ENCODE results near the gene PPP2R1A. TPM values are rescaled to one million over a fixed set of nuclear protein-coding genes. Genes with fewer than 3 reads are reported as not detected.

PPP2R1A gene
- polyA plus RNA-seq, 2 donors, result 108 to 130 TPM

GRCh38 chr19:52270266-52270885, 80.5 kb downstream of the PPP2R1A start:
- peaks cover 0 to 8% of the 10 kb centered on the region in 2 donors for H3K9me3 ChIP-seq (ENCODE audit: control insufficient read depth in 2 of 2, insufficient read depth in 1 of 2, low read depth in 1 of 2, low read length in 1 of 2)
- 10 to 11% methylated on average over 11 of the region's 11 CpGs for WGBS, 2 donors

GRCh38 chr19:52273301-52273700, 83.4 kb downstream of the PPP2R1A start:
- Histone ChIP-seq H3K4me3 (ENCODE audit: low read depth in 1 of 2, low read length in 2 of 2) (no peak overlapping the region), H3K36me3 (ENCODE audit: control insufficient read depth in 2 of 2, insufficient read depth in 2 of 2, low read length in 1 of 2) (peaks cover 8 to 10% of the 10 kb centered on the region in 2 donors), H3K27me3 (ENCODE audit: control insufficient read depth in 1 of 2, insufficient read depth in 2 of 2, low read length in 2 of 2) (no peaks in the 10 kb centered on the region), H3K9me3 (ENCODE audit: control insufficient read depth in 2 of 2, insufficient read depth in 1 of 2, low read depth in 1 of 2, low read length in 1 of 2) (peaks cover 0 to 13% of the 10 kb centered on the region in 2 donors), H3K27ac (ENCODE audit: low read depth in 2 of 2, low read length in 1 of 2) (no peak overlapping the region), H3K4me1 (ENCODE audit: control insufficient read depth in 2 of 2, insufficient read depth in 2 of 2, low read length in 1 of 2) (no peaks in the 10 kb centered on the region)
- 94 to 96% methylated on average over 2 of the region's 2 CpGs for WGBS, 2 donors

More at GRCh38 chr19:52270266-52270885, 80.5 kb downstream of the PPP2R1A start:
- Histone ChIP-seq H3K4me3 (ENCODE audit: low read depth in 1 of 2, low read length in 2 of 2) (peak overlapping the region; percentile 76 to 98), H3K4me1 (ENCODE audit: control insufficient read depth in 2 of 2, insufficient read depth in 2 of 2, low read length in 1 of 2) (no peaks in the 10 kb centered on the region), H3K36me3 (ENCODE audit: control insufficient read depth in 2 of 2, insufficient read depth in 2 of 2, low read length in 1 of 2) (peaks cover 8 to 10% of the 10 kb centered on the region in 2 donors), H3K27me3 (ENCODE audit: control insufficient read depth in 1 of 2, insufficient read depth in 2 of 2, low read length in 2 of 2) (no peaks in the 10 kb centered on the region), H3K27ac (ENCODE audit: low read depth in 2 of 2, low read length in 1 of 2) (peak overlapping the region; percentile 88 to 98)

- no peak overlapping the region for H3K4me3 ChIP-seq (ENCODE audit: low read depth in 1 of 2, low read length in 2 of 2)
- H3K4me1 ChIP-seq (ENCODE audit: control insufficient read depth in 2 of 2, insufficient read depth in 2 of 2, low read length in 1 of 2), result no peaks in the 10 kb centered on the region
- H3K36me3 ChIP-seq (ENCODE audit: control insufficient read depth in 2 of 2, insufficient read depth in 2 of 2, low read length in 1 of 2), result peaks cover 8 to 10% of the 10 kb centered on the region in 2 donors
- no peak overlapping the region for H3K27ac ChIP-seq (ENCODE audit: low read depth in 2 of 2, low read length in 1 of 2)
- 89 to 90% methylated on average over 5 of the region's 5 CpGs for WGBS, 2 donors
- H3K27me3 ChIP-seq (ENCODE audit: control insufficient read depth in 1 of 2, insufficient read depth in 2 of 2, low read length in 2 of 2), result no peaks in the 10 kb centered on the region
- peaks cover 0 to 13% of the 10 kb centered on the region in 2 donors for H3K9me3 ChIP-seq (ENCODE audit: control insufficient read depth in 2 of 2, insufficient read depth in 1 of 2, low read depth in 1 of 2, low read length in 1 of 2)
These were observed 84.3 kb downstream of the PPP2R1A start for GRCh38 chr19:52274191-52274590.

GRCh38 chr19:52275988-52276387, 86.1 kb downstream of the PPP2R1A start:
- Histone ChIP-seq H3K27ac (ENCODE audit: low read depth in 2 of 2, low read length in 1 of 2) (no peak overlapping the region), H3K27me3 (ENCODE audit: control insufficient read depth in 1 of 2, insufficient read depth in 2 of 2, low read length in 2 of 2) (no peaks in the 10 kb centered on the region), H3K9me3 (ENCODE audit: control insufficient read depth in 2 of 2, insufficient read depth in 1 of 2, low read depth in 1 of 2, low read length in 1 of 2) (peaks cover 0 to 13% of the 10 kb centered on the region in 2 donors), H3K36me3 (ENCODE audit: control insufficient read depth in 2 of 2, insufficient read depth in 2 of 2, low read length in 1 of 2) (peaks cover 8 to 10% of the 10 kb centered on the region in 2 donors), H3K4me3 (ENCODE audit: low read depth in 1 of 2, low read length in 2 of 2) (no peak overlapping the region), H3K4me1 (ENCODE audit: control insufficient read depth in 2 of 2, insufficient read depth in 2 of 2, low read length in 1 of 2) (no peaks in the 10 kb centered on the region)
- WGBS, 2 donors, result 86 to 96% methylated on average over 5 of the region's 5 CpGs

DNA sequence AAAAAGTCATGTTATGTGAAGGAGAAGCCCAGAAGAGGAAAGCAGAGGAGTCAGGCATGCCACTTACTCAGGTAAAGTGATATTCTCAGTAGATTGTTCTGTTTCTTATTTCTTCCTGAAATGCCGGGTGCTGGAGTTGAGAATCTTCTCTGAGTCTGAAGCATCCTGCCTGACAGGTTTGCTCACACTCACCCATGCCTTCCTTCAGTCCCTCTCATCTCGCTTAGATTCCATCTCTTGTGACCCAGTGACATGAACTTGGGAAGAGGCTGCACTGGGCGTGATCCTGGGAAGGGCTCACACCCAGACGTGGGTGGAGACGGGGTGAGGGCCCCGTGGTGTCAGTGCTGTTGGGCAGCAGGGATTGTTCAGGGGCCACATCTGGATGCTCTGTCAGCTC, 87.6 kb downstream of the PPP2R1A start:
- H3K4me1 ChIP-seq (ENCODE audit: control insufficient read depth in 2 of 2, insufficient read depth in 2 of 2, low read length in 1 of 2), result no peaks in the 10 kb centered on the region
- peaks cover 10 to 11% of the 10 kb centered on the region in 2 donors for H3K36me3 ChIP-seq (ENCODE audit: control insufficient read depth in 2 of 2, insufficient read depth in 2 of 2, low read length in 1 of 2)
- 89 to 90% methylated on average over 6 of the region's 6 CpGs for WGBS, 2 donors
- H3K4me3 ChIP-seq (ENCODE audit: low read depth in 1 of 2, low read length in 2 of 2), result no peak overlapping the region
- peaks cover 0 to 13% of the 10 kb centered on the region in 2 donors for H3K9me3 ChIP-seq (ENCODE audit: control insufficient read depth in 2 of 2, insufficient read depth in 1 of 2, low read depth in 1 of 2, low read length in 1 of 2)
- H3K27ac ChIP-seq (ENCODE audit: low read depth in 2 of 2, low read length in 1 of 2), result no peak overlapping the region
- no peaks in the 10 kb centered on the region for H3K27me3 ChIP-seq (ENCODE audit: control insufficient read depth in 1 of 2, insufficient read depth in 2 of 2, low read length in 2 of 2)

Other genes with a start within 250 kb of the PPP2R1A start
- 1 to 10 TPM; 5.1 to 6.4 TPM for gene ZNF350, start 203.2 kb upstream of the PPP2R1A start, polyA plus RNA-seq
- gene ZNF615, start 181.8 kb upstream of the PPP2R1A start, polyA plus RNA-seq, result 1 to 10 TPM; 1.9 to 3.1 TPM
- 1 to 10 TPM; 1.0 to 2.6 TPM for gene ZNF614, start 161.7 kb upstream of the PPP2R1A start, polyA plus RNA-seq
- 10 to 100 TPM in 1 of 2 donors, 1 to 10 TPM in 1; 6.8 to 10.1 TPM for gene ZNF432, start 141.2 kb upstream of the PPP2R1A start, polyA plus RNA-seq
- gene ZNF841, start 94.3 kb upstream of the PPP2R1A start, polyA plus RNA-seq, result 1 to 10 TPM; 8.1 to 8.5 TPM
- gene ZNF616, start 50.1 kb upstream of the PPP2R1A start, polyA plus RNA-seq, result 1 to 10 TPM; 1.4 to 1.7 TPM
- 1 to 10 TPM; 3.0 to 4.4 TPM for gene ZNF836, start 18.4 kb upstream of the PPP2R1A start, polyA plus RNA-seq
- 1 to 10 TPM; 1.7 to 2.7 TPM for gene ZNF766, start 79.5 kb downstream of the PPP2R1A start, polyA plus RNA-seq
- 1 to 10 TPM; 5.7 to 6.0 TPM for gene ZNF480, start 107.1 kb downstream of the PPP2R1A start, polyA plus RNA-seq
- gene ZNF610, start 146.2 kb downstream of the PPP2R1A start, polyA plus RNA-seq, result under 1 TPM; 0.19 to 0.43 TPM
- gene ZNF880, start 179.9 kb downstream of the PPP2R1A start, polyA plus RNA-seq, result 1 to 10 TPM; 5.4 to 5.7 TPM
- 1 to 10 TPM; 4.0 to 8.9 TPM for gene ZNF528, start 207.8 kb downstream of the PPP2R1A start, polyA plus RNA-seq
- gene ZNF534, start 239.1 kb downstream of the PPP2R1A start, polyA plus RNA-seq, result under 1 TPM; 0.04 to 0.05 TPM

Data from esophagus (tissue), 2 donors.